Endothelial cell of umbilical vein (primary cell): ENCODE measurements around the gene MBNL2. TPM values are rescaled to one million over a fixed set of nuclear protein-coding genes. Genes with fewer than 3 reads are reported as not detected.

Source experiments
- BruUV-seq: library from RNA; stranded (reverse); fragments of 400-500 nt; replicated peaks from 2 replicates; lab custom pipeline; 2021; lab: Mats Ljungman, UMichigan
- CTCF ChIA-PET: fragments of 300-600, 350-600 bp; sonication (Branson Sonifier 250); formaldehyde crosslinking; loops from one replicate; lab custom pipeline; 2021; ENCODE audit warnings: antibody characterized with exemption, inconsistent platforms; lab: Charles Lee
- POLR2A ChIA-PET: fragments of 300-600, 350-600 bp; sonication (Branson Sonifier 250); formaldehyde crosslinking; loops from one replicate; lab custom pipeline; 2021; ENCODE audit warnings: antibody characterized with exemption, inconsistent platforms; lab: Charles Lee
- DNase-seq: peaks from one replicate; pipeline ENCODE4 v3.0.0-alpha.2; 2011; ENCODE audit warnings: low read depth, low spot score
- FAIRE-seq: peaks from 2 replicates; lab custom pipeline; 2011; peaks lifted over from hg19 to GRCh38; lab: Jason Lieb, UNC
- H2AFZ ChIP-seq: 2 replicates; pipeline ENCODE4 v1.6.0; 2012; ENCODE audit warnings: low read depth, low read length, control low read depth, inconsistent platforms
- H3K27ac ChIP-seq: 2 replicates; pipeline ENCODE4 v1.5.1; 2011; ENCODE audit warnings: low read depth, mild to moderate bottlenecking, control low read depth, low read length, moderate library complexity; ENCODE audit not compliant: insufficient read depth
- H3K27me3 ChIP-seq, 2 experiments: 2 replicates each; pipeline versions ENCODE4 v1.6.0 to v1.6.1; 2011; ENCODE audit warnings: low read length in 2 of 2, mixed read lengths in 1 of 2; ENCODE audit not compliant: control insufficient read depth in 2 of 2, insufficient read depth in 2 of 2
- H3K36me3 ChIP-seq, 2 experiments: 2 replicates in 1 of 2; 3 replicates in 1 of 2; pipeline ENCODE4 v1.5.1; 2011; ENCODE audit warnings: low read length in 2 of 2, mild to moderate bottlenecking in 1 of 2, moderate library complexity in 1 of 2; ENCODE audit not compliant: control insufficient read depth in 2 of 2, insufficient read depth in 2 of 2; ENCODE audit errors: extremely low read depth in 1 of 2
- H3K4me1 ChIP-seq: 3 replicates; pipeline ENCODE4 v1.5.1; 2011; ENCODE audit warnings: mild to moderate bottlenecking, low read length; ENCODE audit not compliant: control insufficient read depth, insufficient read depth; ENCODE audit errors: extremely low read depth
- H3K4me2 ChIP-seq: 2 replicates; pipeline ENCODE4 v1.6.1; 2011; ENCODE audit warnings: low read length, control low read depth, mixed read lengths; ENCODE audit not compliant: insufficient read depth
- H3K4me3 ChIP-seq, 3 experiments: fragments of 200-600 bp in 1 of 3; sonication (generic), shearing (Covaris generic) in 1 of 3; replicated peaks in 1 of 3; 2 replicates each; pipeline ENCODE4 v1.5.1; 2011 to 2016; ENCODE audit warnings: control low read depth in 3 of 3, low read length in 3 of 3, mild to moderate bottlenecking in 2 of 3, inconsistent platforms in 1 of 3, low read depth in 1 of 3, moderate library complexity in 1 of 3; ENCODE audit not compliant: insufficient read depth in 1 of 3
- H3K79me2 ChIP-seq: 2 replicates; pipeline ENCODE4 v1.6.0; 2012; ENCODE audit warnings: low read length, inconsistent platforms; ENCODE audit not compliant: control insufficient read depth, insufficient read depth
- H3K9ac ChIP-seq: replicated peaks from 2 replicates; pipeline ENCODE3; 2011; ENCODE audit warnings: low read length, control low read depth; ENCODE audit not compliant: insufficient read depth; ENCODE audit errors: extremely low read depth
- H3K9me1 ChIP-seq: replicated peaks from 3 replicates; pipeline ENCODE4 v1.6.0; 2011; ENCODE audit warnings: mild to moderate bottlenecking, low read length; ENCODE audit not compliant: control insufficient read depth, insufficient read depth; ENCODE audit errors: extremely low read depth
- H3K9me3 ChIP-seq: replicated peaks from 2 replicates; pipeline ENCODE4 v1.5.1; 2012; ENCODE audit warnings: low read length, inconsistent platforms; ENCODE audit not compliant: control insufficient read depth, insufficient read depth
- H4K20me1 ChIP-seq: replicated peaks from 2 replicates; pipeline ENCODE3; 2011; ENCODE audit warnings: mild to moderate bottlenecking, low read length; ENCODE audit not compliant: control insufficient read depth, insufficient read depth; ENCODE audit errors: extremely low read depth
- CTCF ChIP-seq, 2 donors: IDR thresholded peaks; 1 replicate in 1 of 2; 2 replicates in 1 of 2; pipeline ENCODE4 v1.5.1; 2011; ENCODE audit warnings: low read length in 2 of 2, mild to moderate bottlenecking in 2 of 2, moderate library complexity in 2 of 2, control low read depth in 1 of 2, inconsistent platforms in 1 of 2, low read depth in 1 of 2; ENCODE audit not compliant: insufficient read depth in 1 of 2; ENCODE audit errors: extremely low read depth in 1 of 2
- EZH2 ChIP-seq: IDR thresholded peaks from 2 replicates; pipeline ENCODE4 v1.6.1; 2012; ENCODE audit warnings: borderline replicate concordance, low read depth, mild to moderate bottlenecking, moderate library complexity, low read length, inconsistent platforms; ENCODE audit not compliant: severe bottlenecking
- FOS ChIP-seq: IDR thresholded peaks from 2 replicates; pipeline ENCODE4 v1.6.1; 2011; ENCODE audit warnings: mild to moderate bottlenecking, low read length, moderate library complexity, borderline replicate concordance; ENCODE audit not compliant: insufficient read depth
- GATA2 ChIP-seq: IDR thresholded peaks from 2 replicates; pipeline ENCODE4 v1.7.0; 2011; ENCODE audit warnings: low read depth, mild to moderate bottlenecking, moderate library complexity, mixed read lengths, low read length; ENCODE audit not compliant: insufficient read length, insufficient read depth
- JUN ChIP-seq: IDR thresholded peaks from 2 replicates; pipeline ENCODE4 v1.6.1; 2011; ENCODE audit warnings: borderline replicate concordance, low read depth; ENCODE audit not compliant: insufficient read length, insufficient read depth
- MYC ChIP-seq: IDR thresholded peaks from one replicate; pipeline ENCODE4 v1.6.1; 2011; ENCODE audit warnings: mild to moderate bottlenecking, low read depth, low read length
- POLR2A ChIP-seq: IDR thresholded peaks from 2 replicates; pipeline ENCODE4 v1.6.1; 2012; ENCODE audit warnings: low read depth, mild to moderate bottlenecking, control low read depth, low read length
- POLR2AphosphoS5 ChIP-seq: IDR thresholded peaks from 2 replicates; pipeline ENCODE4 v1.6.1; 2012; ENCODE audit warnings: low read depth, mild to moderate bottlenecking, control low read depth, low read length, moderate library complexity; ENCODE audit not compliant: insufficient read depth
- dilution Hi-C: fragments of 300-500 bp; cut with MboI; formaldehyde crosslinking; loops from one replicate; pipeline ENCODE4 v1.15.0; 2019; ENCODE audit warnings: low sequenced_read_pairs; ENCODE audit not compliant: extremely low pct_ligation_motif_present
- intact Hi-C: fragments of 100-400 bp; cut with micrococcal nuclease; formaldehyde crosslinking; loops from one replicate; pipeline ENCODE4 v1.10.0; 2022
- polyA plus RNA-seq, 4 experiments: library from polyadenylated mRNA; depleted of rRNA in 3 of 4; stranded (reverse) in 3 of 4; unstranded in 1 of 4; fragments of >200 nt; gene quantifications; 2 replicates each; pipeline versions ENCODE4 v1.2.1 to v1.2.3, GENCODE V29; 2011 to 2012; ENCODE audit warnings: missing spikeins in 1 of 4
- total RNA-seq: library from RNA; stranded (reverse); gene quantifications from 2 replicates; pipeline ENCODE4 v1.2.3, GENCODE V29; 2021
- TF ChIP-seq, protein P1 (sequence below): IDR thresholded peaks from 2 replicates; pipeline ENCODE4 v1.6.1; 2011; ENCODE audit not compliant: insufficient read depth, insufficient read length

Gene MBNL2
- total and polyA plus RNA-seq, 2 donors (not counting 3 experiments of a cell fraction or from before 2014, with no cell fraction given): 32.9 to 76.5 TPM

DNA sequence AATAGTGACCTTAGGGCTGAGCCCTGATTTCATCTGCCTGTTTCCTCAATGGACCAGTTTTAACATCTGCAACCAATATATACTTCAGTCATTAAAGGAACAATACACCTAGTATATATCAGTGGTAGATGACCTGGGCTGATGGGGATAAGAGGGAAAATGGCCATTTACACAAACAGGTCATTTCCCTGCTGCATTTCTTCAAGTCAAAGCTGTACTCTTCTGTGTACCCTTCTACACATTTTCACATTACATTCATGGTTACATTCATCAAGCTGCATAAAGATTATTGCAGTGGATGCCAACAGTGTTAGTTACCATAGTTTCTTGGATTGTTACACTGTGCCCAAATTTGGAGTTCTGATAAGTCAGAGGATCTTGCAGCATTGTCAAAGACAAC is 130.7 kb downstream of the MBNL2 start:
- FAIRE-seq: no peak
- Histone ChIP-seq H3K4me3 (no peak overlapping the region), H3K9me3 (no peaks in the 10 kb centered on the region), H4K20me1 (no peaks in the 10 kb centered on the region), H3K79me2 (no peaks in the 10 kb centered on the region), H3K9me1 (no peaks in the 10 kb centered on the region), H3K36me3 (peaks cover 5 to 28% of the 10 kb centered on the region in 2 experiments), H2AFZ (no peak overlapping the region), H3K4me1 (peaks cover 2% of the 10 kb centered on the region), H3K27ac (no peak overlapping the region), H3K9ac (no peak overlapping the region), H3K27me3 (no peaks in the 10 kb centered on the region), H3K4me2 (no peak overlapping the region)
- no peak for DNase-seq
- no TSS peak for BruUV-seq
- TF ChIP-seq FOS (no peak), JUN (no peak), POLR2AphosphoS5 (no peak), POLR2A (no peak), EZH2 (no peak), GATA2 (no peak), MYC (no peak), CTCF (IDR thresholded peaks at IDR 0.05; ENCODE audit: extremely low read depth in 1 of 2, insufficient read depth in 1 of 2, low read depth in 1 of 2, low read length in 2 of 2) (no peak)
- TF ChIP-seq, protein P1, sequence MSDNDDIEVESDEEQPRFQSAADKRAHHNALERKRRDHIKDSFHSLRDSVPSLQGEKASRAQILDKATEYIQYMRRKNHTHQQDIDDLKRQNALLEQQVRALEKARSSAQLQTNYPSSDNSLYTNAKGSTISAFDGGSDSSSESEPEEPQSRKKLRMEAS: no peak
- ChIA-PET POLR2A (no interaction called here), CTCF (interaction anchor here (1.6 kb wide), 1 partner anchor 243 kb away, joined by 8 read pairs; no protein-coding TSS in a partner anchor)
- dilution Hi-C loops: no loop called here
- intact Hi-C loops: no loop called here
